HCT116 (cell line): ENCODE results near the gene ZNF592. TPM values are rescaled to one million over a fixed set of nuclear protein-coding genes. Genes with fewer than 3 reads are reported as not detected.

Source experiments
- ATAC-seq: fragments of 200-7000 bp; cut with Tn5 transposase; 2 replicates; pipeline ENCODE4 v1.9.1; 2020; ENCODE audit warnings: mild to moderate bottlenecking, moderate library complexity
- BruUV-seq: library from RNA; stranded (reverse); fragments of 400-500 nt; replicated peaks from 2 replicates; lab custom pipeline; 2021; lab: Mats Ljungman, UMichigan
- CTCF ChIA-PET: fragments of 300-600 bp; sonication (Branson Sonifier 250); formaldehyde crosslinking; loops from one replicate; lab custom pipeline; 2021; ENCODE audit warnings: antibody characterized with exemption; lab: Charles Lee
- POLR2A ChIA-PET: fragments of 300-600, 350-600 bp; sonication (Branson Sonifier 250); formaldehyde crosslinking; loops from one replicate; lab custom pipeline; 2021; ENCODE audit warnings: antibody characterized with exemption; lab: Charles Lee
- RAD21 ChIA-PET, 2 experiments: fragments of 300-600 bp; sonication (Branson Sonifier 250); formaldehyde crosslinking; loops; one replicate each; lab custom pipeline; 2023; ENCODE audit warnings: low total read pairs in 2 of 2; ENCODE audit not compliant: uncharacterized antibody in 2 of 2, unreplicated experiment in 2 of 2, low non-redundant PET in 1 of 2; lab: Charles Lee
- DNase-seq: peaks from one replicate; pipeline ENCODE4 v3.0.0-alpha.2; 2010; ENCODE audit warnings: low read depth, low spot score
- H2AFZ ChIP-seq: fragments of 200-600 bp; shearing (Covaris generic), sonication (generic); 2 replicates; pipeline ENCODE4 v1.6.1; 2017; ENCODE audit warnings: low read depth, mixed run types, mixed read lengths, antibody characterized with exemption, low read length; ENCODE audit not compliant: poor library complexity, severe bottlenecking
- H3K27ac ChIP-seq: 2 replicates; pipeline ENCODE4 v1.5.1; 2012; ENCODE audit warnings: low read depth, low read length
- H3K27me3 ChIP-seq: fragments of 200-600 bp; sonication (generic); 2 replicates; pipeline ENCODE4 v1.6.1; 2016; ENCODE audit warnings: mixed run types, low read length, mixed read lengths; ENCODE audit not compliant: insufficient read depth
- H3K36me3 ChIP-seq, 2 experiments: fragments of 200-500 bp in 1 of 2; fragments of 200-600 bp in 1 of 2; sonication (Bioruptor generic) in 1 of 2; sonication (generic) in 1 of 2; 2 replicates each; pipeline versions ENCODE4 v1.5.1 to v1.6.1; 2014 to 2016; ENCODE audit warnings: low read length in 2 of 2, inconsistent platforms in 1 of 2, mixed read lengths in 1 of 2, mixed run types in 1 of 2; ENCODE audit not compliant: insufficient read depth in 2 of 2, control insufficient read depth in 1 of 2
- H3K4me1 ChIP-seq, 2 experiments: fragments of 200-600 bp in 1 of 2; sonication (generic) in 1 of 2; 2 replicates each; pipeline versions ENCODE4 v1.5.1 to v1.6.1; 2012 to 2017; ENCODE audit warnings: low read length in 2 of 2, inconsistent platforms in 1 of 2, mild to moderate bottlenecking in 1 of 2, mixed read lengths in 1 of 2, mixed run types in 1 of 2, moderate library complexity in 1 of 2; ENCODE audit not compliant: insufficient read depth in 2 of 2, control insufficient read depth in 1 of 2
- H3K4me2 ChIP-seq: fragments of 200-600 bp; sonication (generic); 2 replicates; pipeline ENCODE4 v1.6.1; 2017; ENCODE audit warnings: mixed run types, low read length, mixed read lengths
- H3K4me3 ChIP-seq, 2 experiments: fragments of 200-600 bp in 1 of 2; sonication (generic) in 1 of 2; replicated peaks in 1 of 2; 2 replicates each; pipeline ENCODE4 v1.5.1; 2011 to 2016; ENCODE audit warnings: low read length in 2 of 2, control low read depth in 1 of 2, low read depth in 1 of 2, mild to moderate bottlenecking in 1 of 2, mixed read lengths in 1 of 2, mixed run types in 1 of 2
- H3K79me2 ChIP-seq: fragments of 200-600 bp; sonication (generic); 2 replicates; pipeline ENCODE4 v1.6.1; 2017; ENCODE audit warnings: mild to moderate bottlenecking, mixed run types, low read length, moderate library complexity, mixed read lengths; ENCODE audit not compliant: insufficient read depth
- H3K9ac ChIP-seq: fragments of 200-600 bp; sonication (generic); 2 replicates; pipeline ENCODE4 v1.6.1; 2016; ENCODE audit warnings: low read length, mixed read lengths
- H3K9me2 ChIP-seq: fragments of 200-600 bp; sonication (generic), shearing (Covaris generic); 2 replicates; pipeline ENCODE4 v1.6.1; 2017; ENCODE audit warnings: mixed run types, mild to moderate bottlenecking, moderate library complexity; ENCODE audit not compliant: insufficient read depth
- H3K9me3 ChIP-seq, 2 experiments: fragments of 200-500 bp in 1 of 2; fragments of 200-600 bp in 1 of 2; sonication (Bioruptor generic) in 1 of 2; sonication (generic) in 1 of 2; 2 replicates each; pipeline ENCODE4 v1.6.1; 2014 to 2017; ENCODE audit warnings: low read length in 2 of 2, mixed read lengths in 2 of 2, inconsistent platforms in 1 of 2, low read depth in 1 of 2, mild to moderate bottlenecking in 1 of 2, mixed run types in 1 of 2, moderate library complexity in 1 of 2; ENCODE audit not compliant: control insufficient read depth in 1 of 2, insufficient read depth in 1 of 2
- H4K20me1 ChIP-seq: fragments of 200-600 bp; sonication (generic), shearing (Covaris generic); 2 replicates; pipeline ENCODE4 v1.6.1; 2017; ENCODE audit warnings: mixed run types, mild to moderate bottlenecking, moderate library complexity; ENCODE audit not compliant: insufficient read depth
- ATF3 ChIP-seq: IDR thresholded peaks from 2 replicates; pipeline ENCODE4 v1.6.1; 2012
- CBX3 ChIP-seq: IDR thresholded peaks from 2 replicates; pipeline ENCODE4 v1.6.1; 2012; ENCODE audit warnings: low read depth
- CEBPB ChIP-seq: IDR thresholded peaks from 2 replicates; pipeline ENCODE4 v1.6.1; 2012; ENCODE audit warnings: low read depth
- EGR1 ChIP-seq: IDR thresholded peaks from 2 replicates; pipeline ENCODE4 v1.6.1; 2012; ENCODE audit warnings: low read depth
- ELF1 ChIP-seq: IDR thresholded peaks from 2 replicates; pipeline ENCODE4 v1.6.1; 2012; ENCODE audit warnings: low read depth, borderline replicate concordance
- EZH2 ChIP-seq: fragments of 200-600 bp; sonication (generic); IDR thresholded peaks from 2 replicates; pipeline ENCODE4 v1.6.1; 2017; ENCODE audit warnings: antibody characterized with exemption, mixed run types
- EZH2phosphoT487 ChIP-seq: fragments of 200-600 bp; IDR thresholded peaks from 2 replicates; pipeline ENCODE4 v1.6.1; 2018; ENCODE audit warnings: antibody characterized with exemption, borderline replicate concordance
- JUND ChIP-seq: IDR thresholded peaks from 2 replicates; pipeline ENCODE4 v1.6.1; 2012
- POLR2A ChIP-seq: IDR thresholded peaks from 2 replicates; pipeline ENCODE4 v1.7.0; 2011; ENCODE audit warnings: borderline replicate concordance; ENCODE audit not compliant: insufficient read depth, insufficient read length; ENCODE audit errors: extremely low read depth
- RAD21 ChIP-seq: IDR thresholded peaks from 2 replicates; pipeline ENCODE4 v1.6.1; 2012; ENCODE audit warnings: low read depth, mild to moderate bottlenecking
- REST ChIP-seq: IDR thresholded peaks from 2 replicates; pipeline ENCODE4 v1.6.1; 2012; ENCODE audit warnings: low read depth
- SP1 ChIP-seq: IDR thresholded peaks from 2 replicates; pipeline ENCODE4 v1.6.1; 2012; ENCODE audit warnings: low read depth
- SRF ChIP-seq: IDR thresholded peaks from 2 replicates; pipeline ENCODE4 v1.6.1; 2012; ENCODE audit warnings: low read depth
- TCF7L2 ChIP-seq: IDR thresholded peaks from 2 replicates; pipeline ENCODE4 v1.7.0; 2011; ENCODE audit warnings: borderline replicate concordance, inconsistent platforms; ENCODE audit not compliant: insufficient read depth, insufficient read length; ENCODE audit errors: extremely low read depth
- YY1 ChIP-seq: IDR thresholded peaks from 2 replicates; pipeline ENCODE4 v1.6.1; 2011; ENCODE audit warnings: low read length, low read depth, moderate library complexity, mild to moderate bottlenecking; ENCODE audit not compliant: insufficient replicate concordance; ENCODE audit errors: extremely low read depth
- ZBTB33 ChIP-seq: IDR thresholded peaks from 2 replicates; pipeline ENCODE4 v1.6.1; 2011; ENCODE audit warnings: mild to moderate bottlenecking, low read length, moderate library complexity; ENCODE audit not compliant: insufficient replicate concordance; ENCODE audit errors: extremely low read depth
- intact Hi-C: fragments of 100-400 bp; cut with micrococcal nuclease; formaldehyde crosslinking; loops from 2 replicates; pipeline ENCODE4 v1.10.0; 2022
- total RNA-seq: library from RNA; stranded (reverse); gene quantifications from one replicate; pipeline ENCODE4 v1.2.1, GENCODE V29; 2021; ENCODE audit not compliant: unreplicated experiment

The ZNF592 gene
- total RNA-seq, 1 experiment from 2014 or later = 26.4 TPM

- no peak for ATAC-seq
- Histone ChIP-seq H3K4me2 (no peak overlapping the region), H3K27ac (no peak overlapping the region), H3K9me3 (no peaks in the 10 kb centered on the region), H3K36me3 (no peaks in the 10 kb centered on the region), H3K9ac (no peak overlapping the region), H3K4me1 (peaks cover 0 to 8% of the 10 kb centered on the region in 2 experiments; a peak in 2 of 4 replicates), H2AFZ (peak overlapping the region; percentile 68), H3K79me2 (no peaks in the 10 kb centered on the region), H3K9me2 (no peaks in the 10 kb centered on the region), H4K20me1 (no peaks in the 10 kb centered on the region)
- ChIA-PET CTCF (no interaction called here), POLR2A (interaction anchor here (1.7 kb wide), 1 partner anchor 9 kb away, joined by 5 read pairs; the partner anchor contains the start of gene SEC11A), RAD21 (no interaction called here)
- intact Hi-C loops = no loop called here
- BruUV-seq = no TSS peak
- no peak for DNase-seq
- no peak for TF ChIP-seq POLR2A
- no peak for TF ChIP-seq JUND
- TF ChIP-seq EZH2phosphoT487 = no peak
- no peak for TF ChIP-seq ELF1
- TF ChIP-seq TCF7L2 = no peak
- no peak for TF ChIP-seq RAD21
- no peak for TF ChIP-seq SRF
- TF ChIP-seq EZH2 = no peak
- TF ChIP-seq CBX3 = no peak
- TF ChIP-seq YY1 = no peak
- no peak for TF ChIP-seq EGR1
- no peak for TF ChIP-seq ATF3
- no peak for TF ChIP-seq SP1
- TF ChIP-seq CEBPB = no peak
- TF ChIP-seq, all 23 proteins: peak for 0
- no peaks in the 10 kb centered on the region for H3K27me3 ChIP-seq
- H3K4me3 ChIP-seq = no peak overlapping the region
These were observed 23.3 kb upstream of the ZNF592 start for GRCh38 chr15:84725001-84725491.

GRCh38 chr15:84727429-84727828 is 21.0 kb upstream of the ZNF592 start:
- ChIA-PET CTCF (no interaction called here), POLR2A (interaction anchor here (0.7 kb wide), 1 partner anchor 11 kb away, joined by 3 read pairs; no protein-coding TSS in a partner anchor), RAD21 (no interaction called here)
- Histone ChIP-seq H4K20me1 (no peaks in the 10 kb centered on the region), H3K79me2 (no peaks in the 10 kb centered on the region), H3K27me3 (no peaks in the 10 kb centered on the region), H3K4me3 (no peak overlapping the region), H3K4me1 (peaks cover 6 to 18% of the 10 kb centered on the region in 2 experiments), H3K9me3 (no peaks in the 10 kb centered on the region), H3K36me3 (no peaks in the 10 kb centered on the region), H3K9me2 (no peaks in the 10 kb centered on the region), H3K9ac (no peak overlapping the region), H3K4me2 (no peak overlapping the region), H3K27ac (no peak overlapping the region), H2AFZ (no peak overlapping the region)
- no peak for DNase-seq
- no TSS peak for BruUV-seq
- no peak for ATAC-seq
- intact Hi-C loops = no loop called here
- TF ChIP-seq REST (no peak), EZH2 (no peak), ATF3 (no peak), ZBTB33 (no peak), EGR1 (no peak), CEBPB (no peak)
